MV-4-11 (cell line): ENCODE data around the gene COBL.

Experiments
- DNase-seq: peaks from one replicate; lab custom pipeline; 2025; lab: John Stamatoyannopoulos, UW

Gene COBL

GRCh38 chr7:51327287-51327717 is 10.7 kb upstream of the COBL start:
- no peak for DNase-seq

GRCh38 chr7:51326656-51327286 is 10.2 kb upstream of the COBL start:
- no peak for DNase-seq

- no peak for DNase-seq
Measured at GRCh38 chr7:51325908-51326307, 9.3 kb upstream of the COBL start.

GRCh38 chr7:51325261-51325676 is 8.7 kb upstream of the COBL start:
- DNase-seq = no peak

GRCh38 chr7:51324206-51324898 is 7.7 kb upstream of the COBL start:
- DNase-seq = peak; percentile 68

- DNase-seq = no peak
Measured at GRCh38 chr7:51321961-51322515, 5.4 kb upstream of the COBL start.

- no peak for DNase-seq
Measured at GRCh38 chr7:51318886-51319579, 2.4 kb upstream of the COBL start.

- DNase-seq = no peak
Measured at GRCh38 chr7:51318001-51318400, 1.4 kb upstream of the COBL start.

- DNase-seq = no peak
Measured at GRCh38 chr7:51317582-51317910, 937 bp upstream of the COBL start.

GRCh38 chr7:51316262-51316665 is 345 bp downstream of the COBL start:
- no peak for DNase-seq

- DNase-seq = no peak
Measured at GRCh38 chr7:51315393-51316261, 982 bp downstream of the COBL start.

GRCh38 chr7:51314726-51315125 is 1.9 kb downstream of the COBL start:
- DNase-seq = no peak

- no peak for DNase-seq
Measured at GRCh38 chr7:51313738-51314425, 2.7 kb downstream of the COBL start.

GRCh38 chr7:51312951-51313737 is 3.5 kb downstream of the COBL start:
- no peak for DNase-seq

GRCh38 chr7:51311166-51311565 is 5.4 kb downstream of the COBL start:
- DNase-seq = no peak

- no peak for DNase-seq
Measured at GRCh38 chr7:51310131-51310583, 6.5 kb downstream of the COBL start.

GRCh38 chr7:51309361-51310130 is 7.1 kb downstream of the COBL start:
- DNase-seq = no peak

- no peak for DNase-seq
Measured at GRCh38 chr7:51308696-51309095, 7.9 kb downstream of the COBL start.

- DNase-seq = no peak
Measured at GRCh38 chr7:51308265-51308664, 8.3 kb downstream of the COBL start.
